NK-92 treated with Interleukin-12 subunit alpha and Interleukin-12 subunit beta, amount 100 ng/mL, for 24 hours (cell line): Measurements from ENCODE around the gene LMBR1.

Experiments used
- DNase-seq: peaks from one replicate; lab custom pipeline; 2025; lab: John Stamatoyannopoulos, UW

LMBR1 gene

GRCh38 chr7:156691764-156692163 is 201.2 kb downstream of the LMBR1 start:
- no peak for DNase-seq

DNA sequence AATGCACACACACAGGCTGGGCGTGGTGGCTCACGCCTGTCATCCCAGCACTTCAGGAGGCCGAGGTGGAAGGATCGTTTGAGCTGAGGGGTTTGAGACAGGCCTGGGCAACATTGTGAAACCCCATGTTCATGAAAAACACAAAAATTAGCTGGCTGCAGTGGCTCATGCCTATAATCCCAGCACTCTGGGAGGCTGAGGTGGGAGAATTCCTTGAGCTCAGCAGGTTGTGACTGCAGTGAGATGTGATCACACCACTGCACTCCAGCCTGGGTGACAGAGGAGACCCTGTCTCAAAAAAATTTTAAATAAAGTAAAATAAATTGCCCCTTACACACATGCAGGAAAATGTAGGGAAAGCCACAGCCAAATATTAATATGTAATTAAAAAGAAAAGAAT is 208.3 kb downstream of the LMBR1 start:
- DNase-seq, result no peak

- no peak for DNase-seq
Measured at GRCh38 chr7:156684251-156684650, 208.7 kb downstream of the LMBR1 start.

DNA sequence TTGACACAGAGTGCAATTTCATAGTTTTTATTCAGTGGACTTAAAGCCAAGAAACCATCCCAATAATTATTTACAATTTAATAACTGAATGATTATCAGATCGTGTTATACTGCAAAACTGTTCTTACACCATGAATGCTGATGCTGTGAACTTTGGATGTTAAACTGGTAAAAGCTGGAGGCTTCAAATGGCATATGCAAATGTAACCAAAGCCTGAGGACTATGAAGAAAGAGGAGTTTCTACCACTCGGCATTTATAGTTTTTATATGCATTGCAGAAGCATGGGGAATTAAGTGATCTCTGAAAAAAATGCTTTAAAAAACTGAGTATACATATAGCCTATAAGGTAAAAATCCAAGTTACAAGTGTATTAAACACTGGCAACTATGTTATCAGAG is 210.1 kb downstream of the LMBR1 start:
- no peak for DNase-seq

- no peak for DNase-seq
Measured at GRCh38 chr7:156680281-156680680, 212.7 kb downstream of the LMBR1 start.

- no peak for DNase-seq
Measured at GRCh38 chr7:156677374-156678054, 215.5 kb downstream of the LMBR1 start.

- DNase-seq, result no peak
Measured at GRCh38 chr7:156676263-156676662, 216.7 kb downstream of the LMBR1 start.

GRCh38 chr7:156675721-156676120 is 217.3 kb downstream of the LMBR1 start:
- no peak for DNase-seq

GRCh38 chr7:156673902-156674301 is 219.1 kb downstream of the LMBR1 start:
- no peak for DNase-seq

DNA sequence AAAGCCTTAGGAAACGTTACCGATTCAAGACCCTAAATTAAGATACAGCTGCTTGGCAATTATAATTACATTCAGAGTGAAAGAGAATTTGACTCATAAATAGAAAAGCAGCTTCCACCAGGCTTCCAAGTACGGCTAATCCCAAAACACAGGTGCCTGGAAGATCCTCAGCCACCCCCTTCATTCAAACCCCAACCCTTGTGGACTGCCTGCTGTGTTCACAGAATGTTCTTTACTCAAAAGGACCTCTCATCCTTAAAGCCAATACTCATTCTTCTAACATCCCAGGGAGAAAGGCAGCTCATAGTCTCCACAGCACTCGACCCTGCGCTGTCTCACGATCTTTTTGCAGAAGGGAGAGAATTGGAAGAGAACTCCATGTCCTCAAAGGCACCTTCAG is 219.5 kb downstream of the LMBR1 start:
- DNase-seq, result no peak

DNA sequence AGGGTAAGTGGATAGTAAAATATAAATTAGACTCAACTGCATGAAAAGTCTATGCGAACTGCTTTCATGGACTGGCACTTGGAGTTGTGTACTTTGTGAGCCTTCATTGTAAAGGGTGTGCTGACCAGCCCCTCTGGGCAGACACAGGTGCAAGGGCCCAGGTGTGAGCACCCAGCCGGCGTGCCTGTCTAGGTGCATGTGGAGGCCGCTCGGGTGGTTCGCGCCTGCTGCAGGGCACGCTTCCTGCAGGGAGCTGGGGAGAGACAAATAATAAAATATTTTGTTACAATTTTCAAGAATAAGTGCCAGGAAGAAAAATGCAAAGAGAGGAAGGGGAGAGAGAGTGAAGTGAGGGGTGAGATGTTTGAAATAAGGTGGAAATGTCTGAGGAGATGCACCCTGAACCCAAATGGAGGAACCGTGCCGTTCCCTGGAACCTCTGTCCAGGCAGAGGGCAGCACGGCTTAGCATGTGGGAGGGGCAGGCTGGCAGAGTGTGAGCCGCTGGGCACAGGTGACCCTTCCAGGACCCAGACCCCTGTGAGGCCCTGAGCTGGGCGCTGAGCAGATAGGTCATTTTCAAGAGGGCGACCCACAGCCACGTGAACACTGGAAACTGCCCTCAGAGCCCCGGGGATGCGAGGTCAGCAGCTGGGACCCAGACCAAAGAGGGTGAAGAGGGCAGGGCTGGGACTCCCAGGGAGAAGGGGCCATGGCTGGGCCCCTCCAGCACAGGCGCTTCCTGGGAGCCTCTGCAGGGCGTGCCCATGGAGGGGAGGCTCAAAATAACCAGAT is 223.8 kb downstream of the LMBR1 start:
- DNase-seq, result no peak

DNA sequence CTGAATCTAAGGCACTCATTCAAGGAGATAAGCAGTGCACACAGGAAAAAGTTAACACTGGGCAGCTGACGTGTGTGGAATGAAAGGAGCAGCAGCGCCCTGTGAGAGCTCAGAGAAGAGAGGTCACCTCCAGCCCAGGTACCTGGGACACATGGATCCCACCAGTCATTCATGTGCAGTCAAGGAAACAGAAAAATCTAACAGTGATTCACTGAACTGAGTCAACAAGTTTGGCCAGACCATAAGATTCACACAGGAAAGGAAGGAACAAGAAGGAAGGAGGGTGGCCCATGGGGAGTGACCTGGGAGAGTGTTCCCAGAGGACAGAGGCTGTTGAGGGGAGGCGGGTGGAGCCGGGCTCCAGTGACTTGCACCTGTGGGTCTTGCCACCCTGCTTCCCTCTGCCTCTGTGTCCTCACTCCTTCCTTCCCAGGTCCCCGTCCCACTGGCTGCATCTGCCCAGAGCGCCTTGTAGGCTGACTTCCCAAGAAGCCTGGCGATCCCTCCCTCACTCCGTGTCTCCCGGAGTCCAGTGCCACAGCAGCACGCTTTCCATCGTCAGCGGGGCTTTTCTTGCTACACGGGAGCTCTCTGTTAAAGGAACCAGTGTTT is 224.7 kb downstream of the LMBR1 start:
- no peak for DNase-seq

DNA sequence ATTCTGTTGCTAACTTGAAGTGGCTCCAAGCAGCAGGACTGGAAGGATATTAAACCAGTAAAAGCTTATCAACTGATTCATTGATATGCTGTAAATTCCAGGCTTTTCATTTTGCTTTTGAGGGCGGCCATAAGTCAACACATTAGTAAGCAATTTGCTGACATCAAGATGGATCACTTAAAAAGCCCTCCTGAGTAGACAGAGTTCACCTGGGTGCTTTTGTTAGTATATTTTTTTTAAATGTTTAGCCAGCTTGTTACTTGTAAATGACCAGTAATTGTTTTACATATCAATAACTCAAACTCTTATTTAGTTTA is 225.9 kb downstream of the LMBR1 start:
- no peak for DNase-seq

DNA sequence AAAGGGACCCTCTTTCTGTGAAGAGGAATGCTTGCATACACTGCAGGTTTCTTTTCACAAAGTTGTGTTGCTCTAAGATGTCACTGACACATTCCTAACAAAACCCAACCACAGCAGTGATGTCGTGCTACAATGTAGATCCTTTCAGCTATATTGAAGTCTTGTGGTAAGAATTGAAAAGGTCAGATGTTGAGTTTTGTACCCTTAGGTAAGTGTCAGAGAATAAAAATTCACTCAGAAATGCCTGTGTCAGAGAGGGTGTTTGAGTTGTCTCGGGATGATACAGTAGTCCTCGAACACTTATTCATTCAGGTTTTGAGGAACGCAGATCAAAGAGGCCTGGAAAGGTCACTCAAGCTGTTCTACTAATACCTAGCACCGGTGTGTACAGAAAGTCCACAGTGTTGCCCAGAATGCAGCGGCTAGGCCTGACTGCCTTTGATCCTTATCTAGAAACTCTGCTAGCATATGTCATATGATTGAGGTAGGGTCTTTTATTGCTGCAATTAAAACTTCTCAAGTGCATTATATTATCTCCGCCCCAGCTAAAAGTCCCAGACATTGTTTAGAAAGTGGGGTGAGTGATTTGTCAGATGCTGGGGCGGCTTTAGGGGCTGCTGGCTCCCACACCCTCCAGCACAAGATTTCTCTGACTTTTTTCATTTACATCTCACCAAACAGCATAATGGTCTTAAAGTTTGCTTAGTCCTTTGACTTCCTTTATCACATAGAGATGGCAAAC is 226.4 kb downstream of the LMBR1 start:
- no peak for DNase-seq

DNA sequence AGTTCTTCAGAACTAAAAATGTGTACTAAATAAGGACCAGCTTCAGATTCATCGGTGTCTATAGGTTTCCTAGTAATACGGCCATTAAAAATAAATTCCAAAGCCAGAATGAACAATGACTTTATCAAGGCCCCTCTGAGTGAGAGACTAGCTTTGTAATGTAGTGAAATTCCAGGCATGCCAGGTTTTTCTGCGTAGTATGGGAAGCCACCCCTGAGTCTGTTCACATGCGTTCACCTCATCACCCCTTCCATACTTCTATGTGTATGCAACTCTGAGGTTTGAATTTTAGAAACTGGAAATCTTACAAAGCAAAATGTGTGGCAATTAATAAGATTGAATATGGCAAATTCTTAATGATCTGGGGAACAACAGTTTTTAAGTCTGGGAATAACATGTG is 227.9 kb downstream of the LMBR1 start:
- no peak for DNase-seq

DNA sequence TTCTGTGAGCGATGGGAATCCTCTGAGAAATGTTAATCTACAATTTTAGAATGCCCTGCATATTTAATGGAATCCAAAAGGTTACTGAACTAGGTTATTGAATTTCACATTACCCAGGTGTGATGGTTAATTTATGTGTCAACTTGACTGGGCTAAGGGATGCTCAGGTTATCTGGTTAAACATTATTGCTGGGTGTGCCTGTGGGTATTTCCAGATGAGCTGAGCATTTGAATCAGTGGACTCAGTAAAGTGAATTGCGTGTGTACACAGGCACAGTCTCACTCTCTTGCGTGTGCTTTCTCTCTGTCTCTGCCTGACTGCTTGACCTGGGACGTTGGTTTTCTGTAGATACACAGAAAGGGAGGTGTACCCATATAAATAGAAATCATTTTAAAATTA is 230.7 kb downstream of the LMBR1 start:
- DNase-seq, result no peak

GRCh38 chr7:156661637-156662036 is 231.3 kb downstream of the LMBR1 start:
- no peak for DNase-seq

GRCh38 chr7:156659961-156660360 is 233.0 kb downstream of the LMBR1 start:
- DNase-seq, result no peak

DNA sequence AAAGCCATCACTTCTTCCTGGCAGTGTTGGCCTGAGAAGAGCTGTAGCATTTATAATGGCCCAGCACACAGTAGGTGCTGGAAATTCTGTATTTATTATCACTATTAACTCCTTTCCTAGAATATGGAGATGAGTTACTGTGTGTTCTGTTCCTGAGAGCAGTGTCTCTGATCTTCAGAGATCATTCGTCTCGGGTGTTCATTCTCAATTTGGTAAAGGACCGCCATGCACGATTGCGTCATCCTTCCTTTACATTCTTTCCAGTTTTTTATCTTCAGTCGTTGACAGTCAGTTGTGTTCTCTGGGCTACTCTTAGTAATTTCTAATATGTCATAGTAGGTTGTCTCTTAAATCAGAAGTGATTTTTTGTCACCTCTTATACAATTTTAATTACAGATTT is 233.8 kb downstream of the LMBR1 start:
- DNase-seq, result no peak

DNA sequence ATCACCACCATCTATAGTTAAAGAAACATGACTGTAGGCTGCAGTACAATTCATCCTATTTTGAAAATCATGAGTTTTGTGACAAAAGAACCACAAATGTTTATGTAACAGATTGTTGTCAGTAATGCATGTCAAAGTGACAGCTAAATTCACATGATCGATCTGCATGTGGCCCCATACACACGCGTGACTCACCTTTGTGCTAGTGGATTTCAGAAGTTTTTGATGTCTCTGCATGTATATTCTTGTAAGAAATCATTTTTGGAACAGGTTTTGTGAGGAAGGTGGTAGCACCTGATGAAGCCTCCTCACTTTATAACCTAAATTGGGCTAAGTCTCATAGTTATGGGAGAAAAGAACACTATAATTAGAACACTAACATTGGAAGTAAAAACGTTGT is 235.3 kb downstream of the LMBR1 start:
- DNase-seq, result no peak

DNA sequence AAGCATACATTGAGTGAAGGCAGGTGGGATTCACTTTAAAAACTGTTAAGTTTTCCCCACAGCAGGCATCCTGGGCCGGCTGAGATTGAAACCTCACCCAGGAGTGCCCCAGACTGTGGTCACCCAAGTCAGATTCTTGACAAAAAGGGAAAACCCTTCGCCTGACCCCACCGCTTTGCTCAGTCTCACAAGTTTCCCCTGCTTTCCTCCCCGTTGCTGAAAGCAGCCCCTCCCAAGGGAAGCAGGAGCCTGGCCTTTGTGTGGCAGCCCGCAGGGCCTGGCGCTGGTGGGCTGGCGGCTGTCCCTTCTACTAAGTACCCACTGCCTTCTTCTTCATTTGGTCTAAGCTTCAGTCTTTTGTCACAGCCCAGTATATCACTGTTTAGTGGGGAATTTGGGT is 236.4 kb downstream of the LMBR1 start:
- DNase-seq, result no peak

DNA sequence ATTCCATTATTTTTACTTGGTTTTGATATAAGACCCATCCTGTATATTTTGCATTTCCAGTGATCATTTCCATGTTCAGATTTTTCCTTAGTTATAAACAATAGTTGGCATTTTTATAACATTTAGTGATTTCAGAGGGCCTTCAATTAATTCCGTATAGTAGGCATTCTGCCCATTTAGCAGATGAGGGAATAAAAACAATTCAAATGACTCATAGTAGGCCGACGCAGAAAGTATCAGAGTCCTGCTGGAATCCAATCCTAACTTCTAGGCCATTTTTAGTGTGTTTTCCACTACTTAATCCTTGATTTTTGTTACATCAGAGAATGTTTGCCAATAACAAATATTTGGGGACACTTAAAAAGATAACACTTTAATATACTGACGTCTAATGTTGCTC is 237.0 kb downstream of the LMBR1 start:
- DNase-seq, result no peak

GRCh38 chr7:156655251-156655650 is 237.7 kb downstream of the LMBR1 start:
- DNase-seq, result no peak
